ENCODE measurements around the gene NR1H4.

NR1H4 gene

DNA sequence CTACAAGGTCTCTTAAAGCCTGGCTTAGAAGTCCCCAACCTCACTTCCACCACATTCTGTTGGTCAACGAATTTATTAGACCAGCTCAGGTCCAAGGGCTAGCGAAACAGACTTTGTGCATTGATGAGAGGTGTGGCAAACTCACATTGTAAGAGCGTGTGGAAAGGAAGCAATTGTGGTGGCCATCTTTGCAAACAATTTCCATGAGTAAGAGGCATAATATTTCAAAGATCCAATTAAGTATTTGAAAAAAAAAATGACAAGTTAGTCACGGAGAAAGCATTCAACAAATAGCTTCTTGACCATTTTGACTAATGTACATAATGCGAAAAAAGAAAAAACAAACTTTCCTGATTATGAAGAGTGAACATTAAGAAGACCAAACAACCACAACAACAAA, 7.4 kb downstream of the NR1H4 start:
- H3K4me3 ChIP-seq (replicated peaks; ENCODE audit: low read depth, low read length): no peak overlapping the region
- TF ChIP-seq, protein P1, sequence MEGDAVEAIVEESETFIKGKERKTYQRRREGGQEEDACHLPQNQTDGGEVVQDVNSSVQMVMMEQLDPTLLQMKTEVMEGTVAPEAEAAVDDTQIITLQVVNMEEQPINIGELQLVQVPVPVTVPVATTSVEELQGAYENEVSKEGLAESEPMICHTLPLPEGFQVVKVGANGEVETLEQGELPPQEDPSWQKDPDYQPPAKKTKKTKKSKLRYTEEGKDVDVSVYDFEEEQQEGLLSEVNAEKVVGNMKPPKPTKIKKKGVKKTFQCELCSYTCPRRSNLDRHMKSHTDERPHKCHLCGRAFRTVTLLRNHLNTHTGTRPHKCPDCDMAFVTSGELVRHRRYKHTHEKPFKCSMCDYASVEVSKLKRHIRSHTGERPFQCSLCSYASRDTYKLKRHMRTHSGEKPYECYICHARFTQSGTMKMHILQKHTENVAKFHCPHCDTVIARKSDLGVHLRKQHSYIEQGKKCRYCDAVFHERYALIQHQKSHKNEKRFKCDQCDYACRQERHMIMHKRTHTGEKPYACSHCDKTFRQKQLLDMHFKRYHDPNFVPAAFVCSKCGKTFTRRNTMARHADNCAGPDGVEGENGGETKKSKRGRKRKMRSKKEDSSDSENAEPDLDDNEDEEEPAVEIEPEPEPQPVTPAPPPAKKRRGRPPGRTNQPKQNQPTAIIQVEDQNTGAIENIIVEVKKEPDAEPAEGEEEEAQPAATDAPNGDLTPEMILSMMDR (IDR thresholded peaks at IDR 0.05; ENCODE audit: low read depth, low read length, missing control alignments): no peak
- no peak for DNase-seq (ENCODE audit: extremely low read depth, low read depth)

DNA sequence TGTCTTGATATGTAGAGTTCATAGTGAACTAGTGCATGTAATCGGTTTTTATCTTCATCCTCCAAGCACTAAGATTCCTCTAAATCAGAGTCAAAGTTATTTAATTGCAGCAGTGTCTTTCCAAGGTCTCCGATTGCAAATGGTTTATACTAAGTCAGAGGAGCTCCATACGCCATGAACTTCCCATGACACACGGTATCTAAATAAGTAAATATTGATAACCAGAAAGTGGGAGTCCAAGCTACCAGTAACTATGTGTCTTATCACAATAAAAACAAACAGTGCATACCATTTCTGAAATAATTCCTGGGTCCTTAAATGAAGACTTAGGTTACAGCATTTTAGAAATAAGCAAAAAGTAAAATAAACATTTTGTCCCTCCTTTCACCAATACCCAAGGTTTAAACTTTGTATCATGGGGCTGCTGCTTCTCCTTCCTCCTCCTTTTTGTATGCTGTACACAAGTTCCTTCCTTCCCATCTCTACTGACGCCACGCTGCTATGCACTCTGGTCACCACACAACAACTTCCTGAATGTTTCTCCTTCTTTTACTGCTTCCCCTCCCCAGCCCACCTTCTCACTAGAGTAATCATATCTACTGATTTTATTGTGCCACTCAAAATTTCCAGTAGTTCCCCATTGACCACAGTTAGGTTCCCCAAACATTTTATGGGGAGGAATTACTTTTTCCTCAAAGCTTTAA, 10.7 kb downstream of the NR1H4 start:
- TF ChIP-seq, protein P1 (IDR thresholded peaks at IDR 0.05; ENCODE audit: low read depth, low read length, missing control alignments): no peak
- no peak overlapping the region for H3K4me3 ChIP-seq (replicated peaks; ENCODE audit: low read depth, low read length)
- no peak for DNase-seq (ENCODE audit: extremely low read depth, low read depth)

DNA sequence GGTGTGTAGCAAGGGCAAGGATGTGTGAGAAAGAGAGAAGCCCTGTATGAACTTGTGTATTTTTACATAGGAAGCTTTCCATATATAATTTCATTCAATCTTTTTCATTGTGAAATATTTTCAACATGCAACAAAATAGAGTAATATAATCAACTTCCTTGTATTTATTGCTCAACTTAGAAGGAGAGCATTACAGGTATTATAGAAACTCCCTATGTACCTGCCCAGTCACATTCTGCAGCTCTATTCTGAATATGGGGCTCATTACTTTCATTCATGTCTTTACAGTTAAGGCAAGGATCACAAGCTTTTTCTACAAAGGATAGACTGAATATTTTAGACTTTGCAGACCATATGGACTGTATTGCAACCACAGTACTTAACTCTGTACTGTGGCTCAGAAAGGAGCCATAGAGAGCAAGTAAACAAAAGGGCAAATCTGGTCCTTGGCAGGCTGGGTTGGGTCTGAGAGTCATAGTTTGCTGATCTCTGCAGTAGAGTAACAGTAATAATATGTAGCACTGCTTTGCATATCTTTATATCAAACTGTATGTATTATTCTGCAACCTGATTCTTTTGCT, 11.3 kb downstream of the NR1H4 start:
- TF ChIP-seq, protein P1 (IDR thresholded peaks at IDR 0.05; ENCODE audit: low read depth, low read length, missing control alignments): no peak
- DNase-seq (ENCODE audit: extremely low read depth, low read depth): no peak

DNA sequence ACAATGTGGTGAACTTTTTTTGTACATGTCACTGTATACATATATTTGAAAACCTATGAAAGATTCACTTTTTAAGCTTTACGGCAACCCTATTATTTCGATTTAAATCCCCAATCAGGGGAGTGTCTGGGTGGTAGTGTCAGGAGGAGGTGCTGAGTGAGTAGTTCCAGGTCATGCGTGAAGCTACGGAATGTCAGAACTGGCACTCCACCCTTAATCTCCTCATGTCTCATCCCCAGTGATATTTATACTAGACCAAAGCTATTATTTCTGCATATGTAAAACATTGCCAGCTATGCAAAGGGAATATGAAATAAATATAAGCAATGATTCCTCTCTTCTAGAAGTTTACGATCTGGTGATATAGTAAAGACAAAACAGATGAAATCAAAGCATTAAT, 12.3 kb downstream of the NR1H4 start:
- DNase-seq (ENCODE audit: extremely low read depth, low read depth): no peak
- TF ChIP-seq, protein P1 (IDR thresholded peaks at IDR 0.05; ENCODE audit: low read depth, low read length, missing control alignments): no peak
- no peak overlapping the region for H3K4me3 ChIP-seq (replicated peaks; ENCODE audit: low read depth, low read length)

More for the DNA sequence above, 11.3 kb downstream of the NR1H4 start:
- H3K4me3 ChIP-seq (replicated peaks; ENCODE audit: low read depth, low read length): no peak overlapping the region

DNA sequence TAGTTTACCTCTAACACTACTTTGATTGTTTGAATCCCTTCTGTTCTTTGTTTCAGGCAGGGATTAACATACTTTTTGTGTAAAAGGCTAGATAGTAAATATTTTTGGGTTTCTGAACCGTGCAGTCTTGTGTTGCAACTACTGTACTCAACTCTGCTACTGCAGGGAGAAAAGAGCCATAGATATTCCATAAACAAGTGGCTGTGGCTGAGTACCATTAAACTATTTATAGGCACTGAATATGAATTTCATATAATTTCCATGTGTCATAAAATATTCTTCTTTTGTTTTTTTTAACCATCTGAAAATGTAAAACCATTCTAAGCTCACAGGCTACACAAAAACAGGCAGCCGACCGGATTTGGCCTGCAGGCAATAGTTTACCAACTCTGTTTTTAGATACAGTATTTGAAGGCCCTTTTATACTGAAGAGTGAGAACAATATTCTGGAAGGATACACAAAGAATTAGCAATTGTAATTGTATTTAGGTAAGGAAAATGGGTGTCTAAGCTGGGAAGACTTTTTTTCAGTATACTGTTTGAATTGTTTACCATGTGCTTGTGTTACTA, 15.7 kb downstream of the NR1H4 start:
- no peak overlapping the region for H3K4me3 ChIP-seq (replicated peaks; ENCODE audit: low read depth, low read length)
- no peak for DNase-seq (ENCODE audit: extremely low read depth, low read depth)
- TF ChIP-seq, protein P1 (IDR thresholded peaks at IDR 0.05; ENCODE audit: low read depth, low read length, missing control alignments): no peak

DNA sequence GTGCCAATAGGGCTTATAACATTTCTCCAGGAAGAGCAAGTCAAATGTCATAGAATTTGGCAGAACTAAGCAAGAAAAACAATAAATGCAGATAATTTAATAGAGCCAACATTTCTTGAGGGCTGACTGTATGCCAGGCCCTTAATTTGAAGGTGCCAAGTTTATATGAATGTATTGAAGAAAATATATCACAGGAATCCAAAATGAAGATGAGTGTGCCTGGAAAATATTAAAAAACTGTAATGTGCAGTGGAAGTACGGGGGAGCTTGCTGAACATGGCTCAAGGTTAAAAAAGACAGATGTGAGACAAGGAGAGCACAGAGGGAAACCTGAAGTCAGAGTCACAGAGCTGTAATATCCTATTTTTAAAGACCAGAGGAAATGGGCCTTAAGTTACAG, 16.4 kb downstream of the NR1H4 start:
- no peak overlapping the region for H3K4me3 ChIP-seq (replicated peaks; ENCODE audit: low read depth, low read length)
- TF ChIP-seq, protein P1 (IDR thresholded peaks at IDR 0.05; ENCODE audit: low read depth, low read length, missing control alignments): no peak
- DNase-seq (ENCODE audit: extremely low read depth, low read depth): no peak
